ENCODE results near the gene ST7L. TPM values are rescaled to one million over a fixed set of nuclear protein-coding genes. Genes with fewer than 3 reads are reported as not detected.
"Not testable (repeated sequence)": the region's sequence is repeated elsewhere in the genome, so short reads cannot be mapped to it uniquely, and the experiment has no call there.

Gene ST7L
- total RNA-seq, 1 donor from 2014 or later, result 14.8 TPM

DNA sequence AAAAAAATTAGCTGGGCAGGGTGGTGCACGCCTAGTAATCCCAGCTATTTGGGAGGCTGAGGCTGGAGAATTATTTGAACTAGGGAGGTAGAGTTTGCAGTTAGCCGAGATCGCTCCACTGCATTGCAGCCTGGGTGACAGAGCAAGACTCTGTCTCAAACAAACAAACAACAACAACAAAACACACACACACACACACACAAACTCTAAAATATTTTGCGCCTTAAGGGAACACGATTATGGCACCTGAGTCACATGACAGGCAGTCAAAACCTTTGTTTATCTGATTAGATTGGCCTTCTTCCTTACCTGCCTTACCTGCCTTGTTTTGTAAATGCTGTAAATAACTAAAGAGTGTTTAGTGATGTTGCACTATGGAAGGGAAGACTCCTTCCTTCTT lies 130.8 kb downstream of the ST7L start:
- no peaks in the 10 kb centered on the region for H3K4me1 ChIP-seq (ENCODE audit: insufficient read depth, low read length)
- no peak overlapping the region for H3K27ac Mint-ChIP-seq (ENCODE audit: unreplicated experiment)
- H3K4me3 Mint-ChIP-seq (ENCODE audit: unreplicated experiment), result no peak overlapping the region
- no peaks in the 10 kb centered on the region for H3K79me2 ChIP-seq (ENCODE audit: insufficient read depth, low read length)
- H3K9me3 ChIP-seq (ENCODE audit: insufficient read depth, low read depth, low read length), result no peaks in the 10 kb centered on the region
- no peaks in the 10 kb centered on the region for H3K9me3 Mint-ChIP-seq (ENCODE audit: unreplicated experiment)
- no peak overlapping the region for H3K4me2 ChIP-seq (ENCODE audit: low read length)
- H3K27me3 ChIP-seq (ENCODE audit: insufficient read depth, low read length), result no peaks in the 10 kb centered on the region
- no peaks in the 10 kb centered on the region for H3K4me1 Mint-ChIP-seq (ENCODE audit: low read depth, unreplicated experiment)
- TF ChIP-seq EZH2 (IDR thresholded peaks at IDR 0.05; ENCODE audit: insufficient read depth, low read length), result no peak
- TF ChIP-seq CTCF (IDR thresholded peaks at IDR 0.05; ENCODE audit: insufficient read depth, low read depth, low read length), result no peak
- no peaks in the 10 kb centered on the region for H4K20me1 ChIP-seq (ENCODE audit: insufficient read depth, low read length)
- H3K27me3 Mint-ChIP-seq (ENCODE audit: low read depth, unreplicated experiment), result peaks cover 3% of the 10 kb centered on the region
- no peak overlapping the region for H2AFZ ChIP-seq (ENCODE audit: low read depth, low read length)
- H3K36me3 Mint-ChIP-seq (ENCODE audit: low read depth, unreplicated experiment), result no peaks in the 10 kb centered on the region
- no peak overlapping the region for H3K27ac ChIP-seq (ENCODE audit: low read depth, low read length)
- FAIRE-seq, result no peak
- DNase-seq (ENCODE audit: low read depth), result no peak
- H3K9ac ChIP-seq (ENCODE audit: low read length), result no peak overlapping the region
- no peak overlapping the region for H3K4me3 ChIP-seq (ENCODE audit: insufficient read depth, low read depth, low read length)
- H3K36me3 ChIP-seq (ENCODE audit: insufficient read depth, low read length), result no peaks in the 10 kb centered on the region

DNA sequence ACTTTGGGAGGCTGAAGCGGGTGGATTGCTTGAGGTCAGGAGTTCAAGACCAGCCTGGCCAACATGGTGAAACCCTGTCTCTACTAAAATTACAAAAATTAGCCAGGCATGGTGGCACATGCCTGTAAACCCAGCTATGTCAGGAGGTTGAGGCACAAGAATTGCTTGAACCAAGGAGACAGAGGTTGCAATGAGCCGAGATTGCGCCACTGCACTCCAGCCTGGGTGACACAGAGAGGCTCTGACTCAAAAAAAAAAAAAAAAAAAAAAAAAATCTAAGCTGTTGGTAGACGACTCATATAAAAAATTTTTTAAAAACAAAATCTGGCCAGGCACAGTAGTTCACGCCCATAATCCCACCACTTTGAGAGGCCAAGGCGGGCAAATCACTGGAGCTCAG lies 131.3 kb downstream of the ST7L start:
- H3K36me3 Mint-ChIP-seq (ENCODE audit: low read depth, unreplicated experiment); H2AFZ ChIP-seq (ENCODE audit: low read depth, low read length); H4K20me1 ChIP-seq (ENCODE audit: insufficient read depth, low read length); DNase-seq (ENCODE audit: low read depth); FAIRE-seq; H3K27me3 ChIP-seq (ENCODE audit: insufficient read depth, low read length); H3K27me3 Mint-ChIP-seq (ENCODE audit: low read depth, unreplicated experiment); H3K79me2 ChIP-seq (ENCODE audit: insufficient read depth, low read length); H3K9me3 Mint-ChIP-seq (ENCODE audit: unreplicated experiment); H3K9ac ChIP-seq (ENCODE audit: low read length); H3K4me1 Mint-ChIP-seq (ENCODE audit: low read depth, unreplicated experiment); H3K4me3 Mint-ChIP-seq (ENCODE audit: unreplicated experiment); H3K4me2 ChIP-seq (ENCODE audit: low read length); H3K4me3 ChIP-seq (ENCODE audit: insufficient read depth, low read depth, low read length); H3K9me3 ChIP-seq (ENCODE audit: insufficient read depth, low read depth, low read length); H3K27ac Mint-ChIP-seq (ENCODE audit: unreplicated experiment); H3K27ac ChIP-seq (ENCODE audit: low read depth, low read length); H3K4me1 ChIP-seq (ENCODE audit: insufficient read depth, low read length); H3K36me3 ChIP-seq (ENCODE audit: insufficient read depth, low read length): not testable (repeated sequence)

DNA sequence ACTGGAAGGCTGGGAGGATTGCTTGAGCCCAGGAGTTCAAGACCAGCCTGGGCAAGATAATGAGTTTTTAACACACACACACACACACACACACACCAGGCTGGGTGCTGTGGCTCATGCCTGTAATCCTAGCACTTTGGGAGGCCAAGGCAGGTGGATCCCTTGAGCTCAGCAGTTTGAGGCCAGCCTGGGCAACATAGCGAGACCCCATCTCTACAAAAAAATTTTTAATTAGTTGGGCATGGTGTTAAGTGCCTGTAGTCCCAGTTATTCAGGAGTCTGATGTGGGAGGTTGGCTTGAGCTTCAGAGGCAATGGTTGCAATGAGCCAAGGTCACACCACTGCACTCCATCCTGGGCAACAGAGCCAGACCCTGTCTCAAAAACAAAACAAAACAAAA lies 132.9 kb downstream of the ST7L start:
- H3K9me3 ChIP-seq (ENCODE audit: insufficient read depth, low read depth, low read length); H3K4me2 ChIP-seq (ENCODE audit: low read length); H3K4me1 Mint-ChIP-seq (ENCODE audit: low read depth, unreplicated experiment); H3K27me3 ChIP-seq (ENCODE audit: insufficient read depth, low read length); H3K27ac Mint-ChIP-seq (ENCODE audit: unreplicated experiment); H3K36me3 ChIP-seq (ENCODE audit: insufficient read depth, low read length); H3K4me3 ChIP-seq (ENCODE audit: insufficient read depth, low read depth, low read length); H3K27me3 Mint-ChIP-seq (ENCODE audit: low read depth, unreplicated experiment); H3K4me3 Mint-ChIP-seq (ENCODE audit: unreplicated experiment); H3K36me3 Mint-ChIP-seq (ENCODE audit: low read depth, unreplicated experiment); H3K9me3 Mint-ChIP-seq (ENCODE audit: unreplicated experiment); H3K27ac ChIP-seq (ENCODE audit: low read depth, low read length); H3K9ac ChIP-seq (ENCODE audit: low read length); H4K20me1 ChIP-seq (ENCODE audit: insufficient read depth, low read length); FAIRE-seq; H3K4me1 ChIP-seq (ENCODE audit: insufficient read depth, low read length); H3K79me2 ChIP-seq (ENCODE audit: insufficient read depth, low read length); H2AFZ ChIP-seq (ENCODE audit: low read depth, low read length); DNase-seq (ENCODE audit: low read depth): not testable (repeated sequence)

DNA sequence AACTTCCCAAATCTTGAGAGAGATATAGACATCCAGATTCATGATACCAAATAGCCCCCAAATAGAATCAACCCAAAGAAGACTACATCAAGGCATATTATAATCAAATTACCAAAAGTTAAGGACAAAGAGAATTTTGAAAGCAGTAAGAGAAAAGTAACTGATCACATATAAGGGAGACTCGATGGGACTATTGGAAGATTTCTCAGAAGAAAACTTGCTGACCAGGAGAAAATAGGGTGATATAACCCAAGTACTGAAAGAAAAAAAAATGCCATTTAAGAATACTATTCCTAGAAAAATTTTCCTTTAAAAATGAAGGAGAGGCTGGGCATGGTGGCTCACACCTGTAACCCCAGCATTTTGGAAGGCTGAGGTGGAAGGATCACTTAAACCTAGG lies 140.6 kb downstream of the ST7L start:
- no peak for DNase-seq (ENCODE audit: low read depth)
- no peaks in the 10 kb centered on the region for H3K27me3 ChIP-seq (ENCODE audit: insufficient read depth, low read length)
- Mint-ChIP-seq H3K4me3 (ENCODE audit: unreplicated experiment) (no peak overlapping the region), H3K9me3 (ENCODE audit: unreplicated experiment) (peaks cover 26% of the 10 kb centered on the region), H3K27ac (ENCODE audit: unreplicated experiment) (no peak overlapping the region), H3K27me3 (ENCODE audit: low read depth, unreplicated experiment) (no peaks in the 10 kb centered on the region), H3K4me1 (ENCODE audit: low read depth, unreplicated experiment) (no peaks in the 10 kb centered on the region), H3K36me3 (ENCODE audit: low read depth, unreplicated experiment) (peaks cover 18% of the 10 kb centered on the region)
- no peaks in the 10 kb centered on the region for H3K36me3 ChIP-seq (ENCODE audit: insufficient read depth, low read length)
- peaks cover 7% of the 10 kb centered on the region for H3K9me3 ChIP-seq (ENCODE audit: insufficient read depth, low read depth, low read length)
- H3K4me2 ChIP-seq (ENCODE audit: low read length), result no peak overlapping the region
- no peak overlapping the region for H3K4me3 ChIP-seq (ENCODE audit: insufficient read depth, low read depth, low read length)
- no peak overlapping the region for H2AFZ ChIP-seq (ENCODE audit: low read depth, low read length)
- H3K27ac ChIP-seq (ENCODE audit: low read depth, low read length), result no peak overlapping the region
- TF ChIP-seq EZH2 (IDR thresholded peaks at IDR 0.05; ENCODE audit: insufficient read depth, low read length) (no peak), CTCF (IDR thresholded peaks at IDR 0.05; ENCODE audit: insufficient read depth, low read depth, low read length) (no peak)
- no peaks in the 10 kb centered on the region for H4K20me1 ChIP-seq (ENCODE audit: insufficient read depth, low read length)
- no peak for FAIRE-seq
- H3K4me1 ChIP-seq (ENCODE audit: insufficient read depth, low read length), result no peaks in the 10 kb centered on the region
- H3K9ac ChIP-seq (ENCODE audit: low read length), result no peak overlapping the region
- H3K79me2 ChIP-seq (ENCODE audit: insufficient read depth, low read length), result no peaks in the 10 kb centered on the region

Measured in astrocyte (in vitro differentiated cells and primary cell).